Kidney (tissue), 14 donors: Measurements from ENCODE around the gene RTL1. TPM values are rescaled to one million over a fixed set of nuclear protein-coding genes. Genes with fewer than 3 reads are reported as not detected.

Experiments used
- DNase-seq, 5 donors: peaks; one replicate each; pipeline ENCODE4 v3.0.0-alpha.2; 2013 to 2020
- FAIRE-seq: peaks from 2 replicates; lab custom pipeline; 2012; peaks lifted over from hg19 to GRCh38; lab: Jason Lieb, UNC
- H3K27ac ChIP-seq, 2 donors: one replicate each; pipeline ENCODE4 v1.7.0; 2013; ENCODE audit warnings: low read depth in 2 of 2, low read length in 2 of 2, inconsistent platforms in 1 of 2
- H3K27me3 ChIP-seq: one replicate; pipeline ENCODE4 v1.7.1; 2013; ENCODE audit warnings: low read length, inconsistent platforms; ENCODE audit not compliant: control insufficient read depth, insufficient read depth
- H3K36me3 ChIP-seq, 3 donors: one replicate each; pipeline versions ENCODE4 v1.7.0 to v1.7.1; 2013; ENCODE audit warnings: low read length in 3 of 3, control low read depth in 1 of 3, inconsistent platforms in 1 of 3; ENCODE audit not compliant: insufficient read depth in 3 of 3, control insufficient read depth in 2 of 3
- H3K4me1 ChIP-seq, 3 donors: one replicate each; pipeline versions ENCODE4 v1.7.0 to v1.7.1; 2013; ENCODE audit warnings: low read length in 3 of 3, inconsistent platforms in 1 of 3, low read depth in 1 of 3; ENCODE audit not compliant: control insufficient read depth in 2 of 3, insufficient read depth in 2 of 3
- H3K4me3 ChIP-seq, 3 donors: one replicate each; pipeline versions ENCODE4 v1.7.0 to v1.8.1; 2013; ENCODE audit warnings: low read length in 3 of 3, control low read depth in 1 of 3, inconsistent platforms in 1 of 3
- H3K9ac ChIP-seq, 3 donors: one replicate each; pipeline versions ENCODE4 v1.7.0 to v1.7.1; 2013; ENCODE audit warnings: low read length in 3 of 3, control low read depth in 1 of 3, inconsistent platforms in 1 of 3
- H3K9me3 ChIP-seq, 3 donors: one replicate each; pipeline versions ENCODE4 v1.7.0 to v1.7.1; 2013; ENCODE audit warnings: low read length in 3 of 3, control low read depth in 1 of 3, inconsistent platforms in 1 of 3; ENCODE audit not compliant: control insufficient read depth in 2 of 3, insufficient read depth in 1 of 3
- intact Hi-C: fragments of 100-400 bp; cut with DNase I; formaldehyde crosslinking; loops from one replicate; pipeline ENCODE4 v1.11.1; 2022
- polyA plus RNA-seq: library from polyadenylated mRNA; stranded (reverse); fragments of 350-450 nt; fragmentation: Illumina TruSeq; extraction: RNeasy Lipid Tissue Mini Kit (QIAGEN cat#74804); gene quantifications from one replicate; pipeline ENCODE4 v1.2.3, GENCODE V29; 2014; ENCODE audit warnings: low read depth, low replicate concordance; ENCODE audit not compliant: insufficient read depth
- total RNA-seq: library from RNA; stranded (reverse); fragmentation: NEBNext Ultra II Directional; extraction: Animal tissue kit (Norgen Biotek cat#: 25700); gene quantifications from one replicate; pipeline ENCODE4 v1.2.1, GENCODE V29; 2021
- TF ChIP-seq, protein P1 (sequence below): IDR thresholded peaks from 3 replicates; pipeline ENCODE4 v1.5.1; 2012; ENCODE audit warnings: mild to moderate bottlenecking, moderate library complexity, borderline replicate concordance; ENCODE audit not compliant: insufficient read depth; ENCODE audit errors: extremely low read depth
- donor health status: control.
- donor health status: control.
- donor health status: control.
- donor health status: control.
- donor health status: control.
- donor health status: DM: yes; HTN: yes; CAD: no.
- donor health status: Normal renal cell carcinoma (clear cell type).

The RTL1 gene
- total and polyA plus RNA-seq, 2 donors from 2014 or later: not detected

DNA sequence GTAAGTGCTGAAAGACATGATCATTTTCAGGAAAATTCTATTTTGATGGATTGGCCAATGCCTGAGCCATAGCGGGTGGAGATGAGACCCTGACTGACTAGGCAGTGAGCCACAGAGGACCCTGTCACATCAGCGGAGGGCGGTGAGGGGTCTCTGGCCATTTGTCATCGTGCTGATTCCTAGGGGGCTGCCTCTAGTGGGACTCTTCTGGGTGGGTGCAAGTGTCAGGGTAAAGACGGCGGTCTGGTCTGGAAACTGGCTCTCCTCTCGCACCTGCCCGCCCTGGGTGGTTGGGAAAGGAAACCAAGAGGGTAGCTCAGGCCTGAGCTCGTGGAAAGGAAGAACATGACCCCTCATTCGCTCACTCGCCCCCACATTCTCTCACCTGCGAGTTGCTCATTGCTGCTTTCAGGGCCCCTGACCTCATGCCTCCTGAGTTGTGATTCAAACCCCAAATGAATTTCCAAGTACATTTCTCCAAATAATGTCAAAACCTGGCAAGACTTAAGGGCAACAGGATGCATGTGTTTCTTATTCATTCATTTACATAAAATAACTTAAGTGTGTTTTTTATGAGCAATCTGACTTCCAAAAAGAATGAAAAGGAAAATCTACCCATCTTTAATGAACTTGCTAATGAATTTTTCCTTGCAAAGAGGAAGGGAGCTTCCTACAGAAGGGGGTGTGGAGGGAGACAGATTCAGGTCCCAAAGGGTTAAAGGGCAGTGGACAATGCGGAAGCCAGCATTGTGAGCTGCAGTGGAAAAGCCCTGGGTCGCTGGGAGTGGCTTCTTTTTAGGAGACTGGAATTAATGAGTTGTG is 64.8 kb downstream of the RTL1 start:
- Histone ChIP-seq H3K4me3 (no peak overlapping the region), H3K36me3 (no peaks in the 10 kb centered on the region), H3K4me1 (no peaks in the 10 kb centered on the region), H3K27ac (no peak overlapping the region), H3K9me3 (no peaks in the 10 kb centered on the region), H3K9ac (no peak overlapping the region), H3K27me3 (no peaks in the 10 kb centered on the region)
- no peak for FAIRE-seq
- TF ChIP-seq, protein P1, sequence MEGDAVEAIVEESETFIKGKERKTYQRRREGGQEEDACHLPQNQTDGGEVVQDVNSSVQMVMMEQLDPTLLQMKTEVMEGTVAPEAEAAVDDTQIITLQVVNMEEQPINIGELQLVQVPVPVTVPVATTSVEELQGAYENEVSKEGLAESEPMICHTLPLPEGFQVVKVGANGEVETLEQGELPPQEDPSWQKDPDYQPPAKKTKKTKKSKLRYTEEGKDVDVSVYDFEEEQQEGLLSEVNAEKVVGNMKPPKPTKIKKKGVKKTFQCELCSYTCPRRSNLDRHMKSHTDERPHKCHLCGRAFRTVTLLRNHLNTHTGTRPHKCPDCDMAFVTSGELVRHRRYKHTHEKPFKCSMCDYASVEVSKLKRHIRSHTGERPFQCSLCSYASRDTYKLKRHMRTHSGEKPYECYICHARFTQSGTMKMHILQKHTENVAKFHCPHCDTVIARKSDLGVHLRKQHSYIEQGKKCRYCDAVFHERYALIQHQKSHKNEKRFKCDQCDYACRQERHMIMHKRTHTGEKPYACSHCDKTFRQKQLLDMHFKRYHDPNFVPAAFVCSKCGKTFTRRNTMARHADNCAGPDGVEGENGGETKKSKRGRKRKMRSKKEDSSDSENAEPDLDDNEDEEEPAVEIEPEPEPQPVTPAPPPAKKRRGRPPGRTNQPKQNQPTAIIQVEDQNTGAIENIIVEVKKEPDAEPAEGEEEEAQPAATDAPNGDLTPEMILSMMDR: no peak
- DNase-seq: peak in 1 of 5 donors; percentile 31
- intact Hi-C loops: no loop called here

DNA sequence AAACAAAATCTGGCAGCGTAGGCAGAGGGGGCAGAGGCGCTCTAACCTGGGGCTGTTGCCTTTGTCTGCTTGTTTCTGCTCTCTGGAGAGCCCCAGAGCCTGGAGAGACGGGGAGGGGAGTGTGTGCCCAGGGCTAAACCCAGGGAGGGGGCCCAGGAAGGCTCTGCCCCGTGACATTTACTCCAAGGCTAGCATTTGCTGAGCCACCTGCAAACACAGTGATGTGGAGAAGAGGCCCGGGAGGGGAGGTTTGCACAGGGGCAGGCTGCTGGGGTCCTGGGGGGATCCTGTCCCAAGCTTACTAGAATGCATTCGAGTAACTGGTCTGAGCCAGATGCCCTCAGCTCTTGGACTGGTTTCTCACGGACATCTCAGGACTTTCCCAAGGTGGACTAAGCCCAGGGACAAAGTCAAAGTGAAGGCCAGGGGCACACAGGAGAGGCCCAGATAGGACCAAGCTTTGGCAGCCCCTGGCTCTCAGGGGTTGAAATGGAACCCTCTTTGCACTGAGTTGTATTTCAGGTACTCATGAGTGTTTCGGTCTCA is 65.6 kb downstream of the RTL1 start:
- H3K9ac ChIP-seq: no peak overlapping the region
- H3K36me3 ChIP-seq: no peaks in the 10 kb centered on the region
- FAIRE-seq (no peak), DNase-seq (peak in 1 of 5 donors; percentile 32)
- TF ChIP-seq, protein P1: no peak
- intact Hi-C loops: no loop called here
- no peaks in the 10 kb centered on the region for H3K4me1 ChIP-seq
- no peak overlapping the region for H3K27ac ChIP-seq
- no peaks in the 10 kb centered on the region for H3K9me3 ChIP-seq
- no peaks in the 10 kb centered on the region for H3K27me3 ChIP-seq
- H3K4me3 ChIP-seq: no peak overlapping the region

DNA sequence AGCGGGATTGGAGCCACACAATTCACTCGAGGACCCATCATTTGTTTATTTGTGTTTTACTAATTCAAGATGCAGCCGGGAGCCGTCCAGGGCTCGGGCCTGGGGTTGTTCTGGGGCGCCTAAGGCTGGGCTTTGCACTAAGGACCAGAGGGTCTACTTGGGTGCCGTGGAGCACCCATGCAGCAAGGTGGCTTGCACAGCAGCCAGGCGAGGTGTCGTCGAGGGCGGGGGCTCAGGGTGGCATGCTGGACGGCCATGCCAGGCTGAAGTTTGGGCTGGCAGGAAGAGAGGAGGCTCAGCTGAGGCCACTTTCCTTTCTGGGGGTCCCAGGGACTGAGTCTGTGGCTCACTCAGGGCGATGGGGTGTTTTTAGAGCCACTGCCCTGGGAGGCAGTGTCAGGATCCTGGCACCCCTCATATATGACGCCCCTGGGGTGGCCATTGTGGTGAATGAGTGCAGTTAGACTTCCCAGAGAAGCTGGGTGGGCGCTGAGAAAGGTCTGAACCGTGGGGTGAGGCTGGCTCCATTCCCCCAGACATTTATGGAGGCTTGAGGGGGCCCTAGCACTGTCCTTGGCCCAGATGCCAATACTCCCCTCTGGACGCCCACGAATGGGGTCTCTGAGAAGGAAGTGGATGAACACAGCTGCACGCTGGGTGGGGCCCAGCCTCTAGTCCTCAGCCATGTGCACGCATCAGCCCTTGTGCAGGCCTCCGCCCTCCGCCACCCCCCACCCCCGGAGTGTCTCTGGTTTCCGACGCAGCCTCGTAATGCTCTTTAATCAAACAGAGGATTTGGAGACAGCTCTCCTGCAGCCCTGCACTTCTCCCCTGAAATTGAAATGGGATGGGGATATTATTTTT is 66.3 kb downstream of the RTL1 start:
- no peak overlapping the region for H3K4me3 ChIP-seq
- H3K27me3 ChIP-seq: no peaks in the 10 kb centered on the region
- TF ChIP-seq, protein P1: no peak
- DNase-seq (peak in 3 of 5 donors; percentile 29 to 67 (median 38)), FAIRE-seq (no peak)
- intact Hi-C loops: no loop called here
- no peaks in the 10 kb centered on the region for H3K4me1 ChIP-seq
- no peaks in the 10 kb centered on the region for H3K9me3 ChIP-seq
- no peak overlapping the region for H3K9ac ChIP-seq
- no peak overlapping the region for H3K27ac ChIP-seq
- no peaks in the 10 kb centered on the region for H3K36me3 ChIP-seq
